TTC549 (cell line): ENCODE measurements around the gene DLST.

Experiments
- FAIRE-seq: peaks from 2 replicates; lab custom pipeline; 2012; peaks lifted over from hg19 to GRCh38; lab: Jason Lieb, UNC

The DLST gene

GRCh38 chr14:74860899-74861733, 20.6 kb upstream of the DLST start:
- peak; percentile 75 for FAIRE-seq

- FAIRE-seq = no peak
Observed at GRCh38 chr14:74861734-74862090, 20.0 kb upstream of the DLST start.

DNA sequence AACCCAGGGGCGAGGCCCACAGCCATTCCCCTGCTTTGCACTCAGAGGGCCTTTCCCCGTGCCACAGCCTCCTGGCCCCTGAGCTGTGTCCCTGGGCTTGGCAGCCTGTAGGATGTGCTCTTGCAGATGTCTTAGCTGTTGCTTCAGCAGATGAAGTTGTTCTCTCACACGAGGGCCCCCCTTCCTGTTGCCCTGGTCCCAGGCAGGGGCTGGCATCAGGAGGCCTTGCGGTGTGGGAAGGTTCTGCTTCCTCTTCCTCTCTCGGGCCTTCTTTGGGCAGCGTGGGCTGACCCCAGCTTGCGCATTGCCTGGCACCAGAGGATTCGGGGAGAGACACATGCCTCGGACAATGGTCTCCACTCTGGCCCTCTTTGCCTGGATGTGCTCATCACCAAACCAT, 18.4 kb upstream of the DLST start:
- FAIRE-seq = no peak

DNA sequence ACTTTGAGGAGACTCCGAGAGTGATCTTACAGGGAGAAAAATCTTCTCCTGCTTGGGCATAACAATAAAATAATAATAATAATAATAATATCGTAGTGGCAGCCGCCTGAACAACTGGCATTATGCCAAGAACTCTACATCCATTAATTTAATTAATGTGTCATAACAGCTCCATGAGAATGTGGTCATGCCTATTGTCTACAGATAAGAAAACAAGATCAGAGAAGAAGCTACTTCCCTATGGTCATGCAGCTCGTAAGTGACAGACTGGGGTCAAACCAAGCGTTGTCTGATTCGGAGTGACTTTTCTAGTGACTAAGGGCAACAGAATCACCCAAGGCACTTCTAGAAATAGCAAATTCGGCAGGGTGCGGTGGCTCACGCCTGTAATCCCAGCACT, 17.5 kb upstream of the DLST start:
- no peak for FAIRE-seq

GRCh38 chr14:74865156-74865555, 16.6 kb upstream of the DLST start:
- no peak for FAIRE-seq

GRCh38 chr14:74866708-74867389, 14.9 kb upstream of the DLST start:
- FAIRE-seq = no peak

DNA sequence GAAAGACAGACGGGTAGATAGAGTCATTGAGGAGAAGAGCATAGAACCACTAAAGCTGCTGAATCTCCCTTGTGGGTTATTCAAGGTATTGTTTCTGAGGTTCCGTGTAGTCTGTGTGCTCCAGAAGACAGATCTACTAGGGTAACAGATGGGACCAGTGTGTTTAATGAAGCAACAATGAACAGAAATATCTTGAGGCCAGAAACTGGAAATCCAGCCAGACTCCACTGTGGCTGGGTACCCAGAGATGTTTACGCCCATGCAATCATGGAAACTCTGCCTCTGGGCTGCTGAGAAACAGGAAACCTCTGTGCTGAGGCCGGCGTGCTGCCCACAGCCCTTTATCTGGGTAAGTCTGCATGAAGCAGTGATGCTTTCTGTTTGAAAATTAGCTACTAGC, 14.0 kb upstream of the DLST start:
- FAIRE-seq = no peak

GRCh38 chr14:74868739-74869138, 13.0 kb upstream of the DLST start:
- FAIRE-seq = no peak

DNA sequence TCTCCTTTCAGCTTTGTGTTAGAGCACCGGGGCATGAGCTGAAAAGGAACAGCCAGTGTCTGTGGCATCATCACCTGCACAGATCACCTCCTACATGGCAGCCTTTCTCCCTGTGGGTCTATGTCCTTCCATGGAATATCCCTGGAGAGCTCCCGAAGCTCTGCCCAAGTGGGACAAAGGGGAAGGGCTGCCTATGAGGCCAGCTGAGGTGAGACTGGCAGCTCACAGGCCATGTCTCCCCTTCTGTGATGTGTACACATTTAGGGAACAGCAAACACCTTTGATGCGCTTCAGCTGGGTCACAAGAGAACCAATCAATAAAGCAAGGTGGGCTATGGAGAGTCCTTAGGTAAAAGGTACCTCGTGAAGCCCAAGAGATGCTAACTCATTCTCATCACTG, 9.9 kb upstream of the DLST start:
- no peak for FAIRE-seq

GRCh38 chr14:74875204-74875603, 6.5 kb upstream of the DLST start:
- no peak for FAIRE-seq

DNA sequence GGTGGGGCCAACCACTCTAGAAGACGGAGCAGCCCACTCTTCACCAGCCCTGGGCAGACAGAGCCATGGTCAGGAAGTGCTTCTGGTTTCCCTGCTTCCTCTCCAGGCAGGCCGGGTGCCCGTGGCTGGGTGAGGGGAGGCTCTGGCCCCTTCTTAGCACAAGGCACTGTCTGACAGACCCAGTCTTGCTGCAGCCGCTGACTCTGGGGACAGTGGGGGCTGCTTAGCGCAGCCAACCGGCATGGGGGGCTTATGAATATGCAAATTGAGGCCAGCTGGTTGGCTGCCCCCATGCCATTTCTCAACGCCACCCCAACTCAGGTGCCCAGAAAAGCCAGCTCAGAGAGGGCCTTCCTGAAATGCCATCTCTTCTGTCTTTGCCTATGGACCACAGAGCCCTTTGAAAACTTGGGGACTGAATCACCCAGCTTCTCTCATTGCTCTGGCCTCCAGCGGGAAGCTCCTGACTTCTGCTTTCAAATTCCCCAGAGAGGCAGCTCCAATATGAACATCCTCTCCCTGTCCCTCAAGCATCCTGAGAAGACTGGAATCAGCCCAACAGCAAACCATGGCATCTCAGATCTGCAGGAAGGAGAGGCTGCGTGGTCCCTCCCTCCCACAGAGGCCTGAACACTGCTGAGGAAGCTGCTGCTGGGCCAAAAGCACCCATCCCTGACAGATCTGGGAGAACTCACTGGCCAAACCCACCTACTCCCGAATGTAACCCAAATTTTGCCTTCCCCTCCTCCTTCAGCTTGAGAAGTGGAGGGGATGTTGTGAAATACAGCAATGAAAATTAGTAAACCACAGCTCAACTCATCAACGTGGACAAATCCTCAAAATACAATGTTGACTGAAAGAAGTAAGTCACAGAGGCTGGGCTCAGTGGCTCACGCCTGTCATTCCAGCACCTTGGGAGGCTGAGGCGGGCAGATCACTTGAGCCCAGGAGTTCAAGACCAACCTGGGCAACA, 5.5 kb upstream of the DLST start, which contains the start of gene PROX2:
Gene PROX2, minus strand, starts transcription at position 205 of the 973 bp plus-strand sequence. CDS start 12,311 bp downstream, outside the sequence.
- no peak for FAIRE-seq

DNA sequence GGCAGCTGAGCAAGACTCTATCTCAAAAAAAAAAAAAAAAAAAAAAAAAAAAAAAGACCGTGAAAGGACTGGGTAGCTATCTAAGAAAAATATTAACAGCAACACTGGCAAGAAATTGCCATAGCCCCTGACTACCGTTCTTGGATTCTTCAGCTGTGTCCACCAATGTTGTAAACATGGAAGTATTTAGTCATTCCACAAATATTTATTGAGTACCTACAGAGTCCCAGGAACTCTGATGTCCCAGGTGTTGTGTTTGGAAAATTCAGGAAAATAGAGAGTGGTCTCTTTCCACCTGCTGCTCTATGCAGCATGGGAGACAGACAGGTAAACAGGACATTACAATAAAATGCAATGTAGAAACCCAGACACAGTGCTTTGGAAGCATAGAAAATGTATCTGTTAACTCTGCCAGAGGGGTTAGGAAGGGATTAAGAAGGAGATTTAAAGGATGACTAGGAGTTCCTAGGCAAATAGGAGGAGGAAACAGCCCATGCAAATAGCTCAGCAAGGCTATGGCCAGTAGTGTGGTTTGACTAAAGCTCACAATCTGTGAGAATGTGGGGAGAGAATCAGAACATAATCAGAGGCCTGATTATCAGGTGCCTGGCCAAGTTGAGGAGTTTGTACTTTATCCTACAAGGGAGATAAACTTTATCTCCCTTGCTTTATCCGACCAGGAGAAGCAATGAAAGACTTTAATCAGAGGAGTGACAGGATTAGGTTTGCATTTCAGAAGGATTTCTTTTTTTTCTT, 2.1 kb upstream of the DLST start:
- FAIRE-seq = no peak

DNA sequence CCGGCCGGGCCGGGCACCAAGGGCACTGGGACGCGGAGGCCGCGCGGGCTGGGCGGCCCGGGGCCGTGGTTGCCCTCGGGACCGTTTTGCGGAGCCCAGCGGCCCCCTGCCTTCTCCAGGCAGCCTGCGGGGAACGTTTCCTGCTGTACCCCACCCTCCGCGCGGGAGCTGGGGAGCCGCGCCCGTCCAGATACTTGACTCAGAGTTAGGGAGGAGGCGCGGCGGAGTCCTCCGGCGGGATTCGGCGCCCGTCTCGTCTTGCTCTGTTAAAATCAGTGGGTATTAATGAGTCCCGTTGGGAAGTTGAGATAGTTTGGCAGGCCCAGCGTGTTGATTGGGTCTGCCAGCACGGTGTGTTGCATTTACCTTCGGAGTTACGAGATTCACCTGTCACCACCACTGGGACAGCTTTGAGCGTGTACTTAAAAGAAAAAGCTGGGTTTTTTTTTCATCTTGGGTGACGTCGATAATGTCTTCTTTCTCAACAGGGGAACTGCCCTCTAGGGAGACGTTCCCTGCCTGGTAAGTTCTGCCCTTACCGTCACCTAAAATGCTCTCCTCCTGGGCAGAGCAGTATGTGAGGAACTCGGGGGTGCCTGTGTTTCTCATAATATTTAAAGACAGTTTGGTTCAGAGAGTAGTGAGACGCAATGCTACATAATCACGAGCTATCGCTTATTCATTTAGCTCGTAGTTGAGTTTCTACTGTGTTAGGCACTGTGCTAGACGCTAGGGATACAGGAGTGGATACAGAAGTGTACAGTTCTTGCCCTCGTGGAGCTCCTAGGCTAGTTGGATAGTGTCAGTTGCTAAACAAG, 596 bp downstream of the DLST start:
- no peak for FAIRE-seq

DNA sequence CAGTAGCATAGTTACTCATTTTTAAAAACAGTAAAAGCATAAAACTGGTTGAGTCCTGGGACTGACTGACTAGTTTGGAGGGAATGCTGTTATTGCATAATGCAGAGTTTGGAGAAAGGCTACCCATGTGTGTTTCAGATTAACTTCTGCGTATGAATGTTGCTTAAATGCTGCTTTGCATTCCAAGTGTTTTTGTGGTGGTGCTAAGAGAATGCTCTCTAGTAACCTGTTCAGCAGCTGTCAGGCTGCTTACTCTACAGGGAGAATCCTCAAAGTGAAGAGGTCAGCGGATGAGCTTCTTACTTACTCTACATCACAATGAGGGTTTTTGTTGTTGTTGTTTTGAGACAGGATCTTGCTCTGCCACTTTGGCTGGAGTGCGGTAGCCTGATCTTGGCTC, 4.3 kb downstream of the DLST start:
- no peak for FAIRE-seq

GRCh38 chr14:74888164-74889158, 6.7 kb downstream of the DLST start:
- no peak for FAIRE-seq

DNA sequence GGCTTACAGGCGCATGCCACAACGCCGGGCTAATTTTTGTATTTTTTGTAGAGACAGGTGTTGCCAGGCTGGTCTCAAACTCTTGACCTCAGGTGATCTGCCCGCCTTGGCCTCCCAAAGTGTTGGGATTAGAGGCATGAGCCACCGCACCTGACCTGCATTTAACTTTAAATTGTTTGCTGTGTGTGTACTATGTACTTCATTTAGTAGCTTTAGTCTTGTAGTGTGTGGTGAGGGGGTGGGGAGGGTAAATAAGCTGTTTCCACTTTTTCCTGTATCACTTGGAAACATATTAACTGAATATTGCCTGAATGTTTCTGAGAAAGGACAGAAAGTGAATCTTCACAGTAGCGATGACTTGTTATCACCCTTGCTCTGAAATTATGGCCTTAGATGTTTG, 8.5 kb downstream of the DLST start:
- FAIRE-seq = no peak

DNA sequence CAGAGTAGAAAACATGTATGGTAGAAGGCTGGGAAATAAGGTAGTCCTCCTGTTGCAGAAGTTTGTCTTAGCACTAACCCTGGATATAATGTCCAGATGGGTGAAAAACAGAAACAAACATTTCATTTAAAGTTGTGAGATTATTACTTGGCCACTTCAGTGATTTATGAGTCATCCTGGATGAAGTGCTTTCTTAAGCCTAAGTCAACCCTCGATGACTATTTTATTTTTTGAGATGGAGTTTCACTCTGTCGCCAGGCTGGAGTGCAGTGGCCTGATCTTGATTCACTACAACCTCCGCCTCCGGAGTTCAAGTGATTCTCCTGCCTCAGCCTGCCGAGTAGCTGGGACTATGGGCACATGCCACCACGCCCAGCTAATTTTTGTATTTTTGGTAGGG, 10.2 kb downstream of the DLST start:
- no peak for FAIRE-seq

- no peak for FAIRE-seq
Observed at GRCh38 chr14:74892745-74893144, 11.0 kb downstream of the DLST start.

GRCh38 chr14:74893614-74894091, 11.9 kb downstream of the DLST start:
- no peak for FAIRE-seq

DNA sequence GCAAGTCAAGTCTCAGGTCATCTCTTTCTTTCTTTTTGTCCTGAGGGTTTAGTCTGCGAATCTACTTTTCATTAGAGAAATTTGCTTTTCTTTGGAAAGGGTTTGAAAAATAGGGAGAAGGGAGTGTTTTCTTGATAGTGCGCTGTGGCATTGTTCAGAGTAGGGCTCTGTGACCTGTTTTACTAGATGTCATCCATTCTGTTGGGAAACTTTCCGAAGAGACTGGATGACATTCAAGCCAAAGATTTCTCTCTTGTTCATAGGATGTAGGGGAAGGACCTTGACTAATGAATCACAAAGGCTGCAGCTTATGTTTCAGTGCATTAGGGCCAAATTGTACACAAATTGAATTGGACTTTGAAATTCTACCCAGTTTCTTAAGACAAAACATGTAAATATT, 14.7 kb downstream of the DLST start:
- no peak for FAIRE-seq
